K562 (cell line): ENCODE data around the gene GLI3. TPM values are rescaled to one million over a fixed set of nuclear protein-coding genes. Genes with fewer than 3 reads are reported as not detected.

Experiments
- ZBTB40 ChIP-seq, 2 experiments: fragments of 450-650 bp in 1 of 2; sonication (generic) in 1 of 2; formaldehyde crosslinking in 1 of 2; IDR thresholded peaks; 2 replicates each; pipeline versions ENCODE4 v1.7.1 to v1.9.0; 2016 to 2022; ENCODE audit warnings: inconsistent platforms in 1 of 2, mild to moderate bottlenecking in 1 of 2, missing genetic modification reagents in 1 of 2
- polyA plus RNA-seq, 8 experiments: library from polyadenylated mRNA; depleted of rRNA in 4 of 8; stranded (reverse) in 5 of 8; unstranded in 3 of 8; fragments of >200 nt; fragmentation: Nextera tagmentation in 2 of 8; fragmentation: Illumina TruSeq in 1 of 8; extraction: Ambion mirVana in 2 of 8; extraction: Trizol in 1 of 8; gene quantifications; 2 replicates each; pipeline versions ENCODE4 v1.2.1 to v1.2.3, GENCODE V29; 2011 to 2014; ENCODE audit warnings: inconsistent platforms in 1 of 8, missing spikeins in 1 of 8
- total RNA-seq, 7 experiments: library from RNA; depleted of rRNA in 6 of 7; stranded (reverse); fragments of >200 nt in 6 of 7; fragmentation: Illumina TruSeq in 2 of 7; extraction: Trizol in 2 of 7; gene quantifications; 2 replicates each; pipeline versions ENCODE4 v1.2.1 to v1.2.3, GENCODE V29; 2011 to 2021; ENCODE audit warnings: low replicate concordance in 1 of 7

Gene GLI3
- total and polyA plus RNA-seq, 9 of the 15 experiments (the other 6 are each of a cell fraction or from before 2014, with no cell fraction given): 0.01 to 0.18 (median 0.07) TPM; not detected in 6

GRCh38 chr7:42083284-42083683, 153.7 kb downstream of the GLI3 start (continued):
- TF ChIP-seq ZBTB40 (IDR thresholded peaks at IDR 0.05) (peak; percentile 51; the same call in 1 of the 2 replicates), ZBTB40 (CRISPR knock-in tag; IDR thresholded peaks at IDR 0.05) (no peak)
